Transverse colon (tissue), 4 donors: ENCODE results near the gene CAPRIN1. TPM values are rescaled to one million over a fixed set of nuclear protein-coding genes. Genes with fewer than 3 reads are reported as not detected.

Source experiments
- DNase-seq: peaks from one replicate; pipeline ENCODE4 v3.0.0-alpha.2; 2019
- H3K27ac ChIP-seq, 4 donors: fragments of 200-600 bp; sonication (generic); 2 replicates each; pipeline ENCODE4 v1.5.1; 2016 to 2018; ENCODE audit warnings: inconsistent platforms in 4 of 4
- H3K27me3 ChIP-seq: fragments of 200-600 bp; sonication (generic); 2 replicates; pipeline ENCODE4 v1.5.1; 2017; ENCODE audit warnings: inconsistent platforms
- H3K36me3 ChIP-seq, 4 donors: fragments of 200-600 bp; sonication (generic); 2 replicates each; pipeline ENCODE4 v1.5.1; 2017 to 2019; ENCODE audit warnings: inconsistent platforms in 4 of 4
- H3K4me1 ChIP-seq, 4 donors: fragments of 200-600 bp; sonication (generic); 2 replicates each; pipeline ENCODE4 v1.5.1; 2017 to 2020; ENCODE audit warnings: inconsistent platforms in 4 of 4
- H3K4me3 ChIP-seq, 4 donors: fragments of 200-600 bp; sonication (generic); 1 replicate in 1 of 4; 2 replicates in 3 of 4; pipeline versions ENCODE4 v1.5.1 to v1.6.1; 2017 to 2019; ENCODE audit warnings: inconsistent platforms in 4 of 4
- H3K9me3 ChIP-seq, 2 donors: fragments of 200-600 bp; sonication (generic); 2 replicates each; pipeline ENCODE4 v1.5.1; 2017 to 2019; ENCODE audit warnings: inconsistent platforms in 2 of 2
- EP300 ChIP-seq: sonication (generic); formaldehyde crosslinking; IDR thresholded peaks from one replicate; pipeline ENCODE4 v1.6.1; 2017; ENCODE audit warnings: antibody characterized with exemption, low read depth
- POLR2A ChIP-seq: fragments of 450-650 bp; IDR thresholded peaks from one replicate; pipeline ENCODE4 v1.6.1; 2016; ENCODE audit warnings: antibody characterized with exemption, mild to moderate bottlenecking, moderate library complexity
- POLR2AphosphoS5 ChIP-seq, 3 donors: sonication (generic); formaldehyde crosslinking; IDR thresholded peaks; one replicate each; pipeline ENCODE4 v1.6.1; 2016; ENCODE audit warnings: antibody characterized with exemption in 3 of 3
- WGBS, 2 donors: methylation state at CpG; one replicate each; pipeline ENCODE4 v1.1.5; 2018; ENCODE audit warnings: low coverage in 1 of 2; 5-methylcytosine and 5-hydroxymethylcytosine counted together
- in situ Hi-C, 4 donors: fragments of 200-750 bp; cut with MboI; loops; one replicate each; pipeline versions ENCODE4 v1.15.0 to v1.15.1; 2017; ENCODE audit warnings: low sequenced_read_pairs in 3 of 4, low pct_ligation_motif_present in 1 of 4, low pct_unique_long_range_greater_than_20kb in 1 of 4
- intact Hi-C: fragments of 100-400 bp; cut with DNase I; formaldehyde crosslinking; loops from one replicate; pipeline ENCODE4 v1.15.1; 2023; ENCODE audit warnings: low total_unique reads
- total RNA-seq, 4 donors: library from RNA; depleted of rRNA; stranded (reverse); fragments of >200 nt; gene quantifications; one replicate each; pipeline ENCODE4 v1.1.0, GENCODE V29; 2016
- TF ChIP-seq, protein P1 (sequence below), 5 experiments: fragments of 200-600 bp in 3 of 5; fragments of 450-650 bp in 2 of 5; sonication (generic) in 3 of 5; IDR thresholded peaks; 1 replicate in 2 of 5; 2 replicates in 3 of 5; pipeline ENCODE4 v1.5.1; 2016 to 2017; ENCODE audit warnings: antibody characterized with exemption in 5 of 5, inconsistent platforms in 3 of 5, mild to moderate bottlenecking in 2 of 5, moderate library complexity in 1 of 5

Gene CAPRIN1
- total RNA-seq, 4 donors from 2014 or later: 129 to 163 (median 152) TPM

GRCh38 chr11:34098813-34099212 is 47.3 kb downstream of the CAPRIN1 start:
- H3K4me3 ChIP-seq: no peak overlapping the region
- intact Hi-C loops (no loop called here), in situ Hi-C loops (no loop called here)
- TF ChIP-seq EP300 (no peak), POLR2AphosphoS5 (IDR thresholded peaks at IDR 0.05) (no peak), POLR2A (no peak)
- TF ChIP-seq, protein P1, sequence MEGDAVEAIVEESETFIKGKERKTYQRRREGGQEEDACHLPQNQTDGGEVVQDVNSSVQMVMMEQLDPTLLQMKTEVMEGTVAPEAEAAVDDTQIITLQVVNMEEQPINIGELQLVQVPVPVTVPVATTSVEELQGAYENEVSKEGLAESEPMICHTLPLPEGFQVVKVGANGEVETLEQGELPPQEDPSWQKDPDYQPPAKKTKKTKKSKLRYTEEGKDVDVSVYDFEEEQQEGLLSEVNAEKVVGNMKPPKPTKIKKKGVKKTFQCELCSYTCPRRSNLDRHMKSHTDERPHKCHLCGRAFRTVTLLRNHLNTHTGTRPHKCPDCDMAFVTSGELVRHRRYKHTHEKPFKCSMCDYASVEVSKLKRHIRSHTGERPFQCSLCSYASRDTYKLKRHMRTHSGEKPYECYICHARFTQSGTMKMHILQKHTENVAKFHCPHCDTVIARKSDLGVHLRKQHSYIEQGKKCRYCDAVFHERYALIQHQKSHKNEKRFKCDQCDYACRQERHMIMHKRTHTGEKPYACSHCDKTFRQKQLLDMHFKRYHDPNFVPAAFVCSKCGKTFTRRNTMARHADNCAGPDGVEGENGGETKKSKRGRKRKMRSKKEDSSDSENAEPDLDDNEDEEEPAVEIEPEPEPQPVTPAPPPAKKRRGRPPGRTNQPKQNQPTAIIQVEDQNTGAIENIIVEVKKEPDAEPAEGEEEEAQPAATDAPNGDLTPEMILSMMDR (IDR thresholded peaks at IDR 0.05): no peak
- H3K36me3 ChIP-seq: peaks cover 0 to 79% (median 33%) of the 10 kb centered on the region in 4 donors
- H3K27me3 ChIP-seq: no peaks in the 10 kb centered on the region
- H3K9me3 ChIP-seq: no peaks in the 10 kb centered on the region
- no peaks in the 10 kb centered on the region for H3K4me1 ChIP-seq
- no peak overlapping the region for H3K27ac ChIP-seq
- WGBS, 2 donors: 91 to 100% methylated on average over 2 of the region's 2 CpGs
- no peak for DNase-seq

GRCh38 chr11:34104680-34105078 is 53.1 kb downstream of the CAPRIN1 start:
- WGBS, 2 donors: 7 to 21% methylated on average over 6 of the region's 6 CpGs
- TF ChIP-seq, protein P1 (IDR thresholded peaks at IDR 0.05): no peak
- TF ChIP-seq POLR2AphosphoS5 (IDR thresholded peaks at IDR 0.05) (no peak), EP300 (no peak), POLR2A (no peak)
- H3K4me1 ChIP-seq: peaks cover 7 to 24% (median 18%) of the 10 kb centered on the region in 4 donors
- no peaks in the 10 kb centered on the region for H3K9me3 ChIP-seq
- in situ Hi-C loops: loop anchor here in 3 of 4 donors (5.0 to 10.0 kb wide), 2 partner anchors 50 to 107 kb away; partner anchors contain the start of gene CAPRIN1 (in 2 of the 3)
- H3K36me3 ChIP-seq: peaks cover 0 to 27% (median 11%) of the 10 kb centered on the region in 4 donors
- H3K27me3 ChIP-seq: no peaks in the 10 kb centered on the region
- no peak for DNase-seq
- peak overlapping the region; percentile 90 to 96 (median 92) for H3K27ac ChIP-seq
- H3K4me3 ChIP-seq: peak overlapping the region in 3 of 4 donors; percentile 72 to 93 (median 78)
- intact Hi-C loops: loop anchor here (5.0 kb wide), 1 partner anchor 52 kb away; the partner anchor contains the start of gene CAPRIN1

DNA sequence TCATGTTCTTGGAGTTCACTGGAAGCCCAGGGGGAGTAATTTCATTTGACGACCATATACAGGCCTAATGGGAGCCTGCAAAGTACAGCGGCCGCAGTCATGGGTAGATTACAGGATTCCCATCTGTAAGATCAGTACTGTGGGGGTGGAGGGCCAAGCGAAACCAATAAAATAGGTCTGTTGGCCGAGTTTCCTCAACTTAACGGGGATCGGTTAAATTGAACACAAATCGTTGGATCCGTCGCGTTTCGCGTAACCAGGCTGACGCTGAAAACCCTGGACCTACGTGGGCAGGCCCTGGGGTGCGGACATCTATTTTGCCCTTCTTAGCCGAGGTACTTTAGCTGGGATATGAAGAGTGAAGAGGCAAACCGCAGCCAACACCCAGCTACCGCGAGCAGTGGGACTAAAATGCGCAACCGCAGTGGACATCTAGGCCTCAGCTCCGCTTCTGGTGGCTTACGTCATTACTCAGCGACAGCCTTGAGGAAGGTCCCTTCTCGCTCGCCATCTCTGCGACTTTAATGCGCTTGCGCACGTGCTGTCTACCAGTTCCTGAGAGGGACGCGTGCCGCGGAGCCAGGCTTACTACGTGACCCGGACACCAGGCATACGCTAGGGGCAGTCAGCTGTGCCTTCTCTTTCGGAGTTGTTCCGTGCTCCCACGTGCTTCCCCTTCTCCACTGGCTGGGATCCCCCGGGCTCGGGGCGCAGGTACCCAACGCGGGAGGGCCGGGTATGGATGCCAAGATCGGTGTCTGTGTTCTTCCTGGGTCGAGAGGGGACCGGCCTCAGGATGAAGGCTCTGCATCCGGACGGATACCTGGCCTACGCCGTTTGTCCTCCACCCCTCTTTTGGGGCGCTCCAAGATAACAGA is 53.8 kb downstream of the CAPRIN1 start, which contains the start of gene NAT10:
NAT10 (plus strand) TSS at position 551 of the 878 bp plus-strand sequence. CDS start 2,597 bp downstream, outside the sequence.
- WGBS, 2 donors: 0 to 2% methylated on average over 11 to 55 of the region's 55 CpGs
- H3K4me3 ChIP-seq: peak within 1 kb of the TSS; percentile 41 to 93 (median 75)
- peak within 1 kb of the TSS; percentile 90 to 96 (median 92) for H3K27ac ChIP-seq
- intact Hi-C loops (loop anchor here (5.0 kb wide), 1 partner anchor 53 kb away; the partner anchor contains the start of gene CAPRIN1), in situ Hi-C loops (loop anchor here in 3 of 4 donors (5.0 to 10.0 kb wide), 2 partner anchors 51 to 108 kb away; partner anchors contain the start of gene CAPRIN1 (in 2 of the 3))
- H3K9me3 ChIP-seq: no peaks in the 10 kb centered on the region
- H3K4me1 ChIP-seq: peaks cover 7 to 24% (median 18%) of the 10 kb centered on the region in 4 donors
- no peaks in the 10 kb centered on the region for H3K27me3 ChIP-seq
- TF ChIP-seq POLR2AphosphoS5 (IDR thresholded peaks at IDR 0.05) (peak; percentile 95 to 98 (median 97)), POLR2A (peak; percentile 93), EP300 (no peak)
- TF ChIP-seq, protein P1 (IDR thresholded peaks at IDR 0.05): peak in 3 of 5 experiments; percentile 14 to 50 (median 31)
- peak; percentile 98 for DNase-seq
- H3K36me3 ChIP-seq: peaks cover 0 to 22% (median 10%) of the 10 kb centered on the region in 4 donors

- WGBS, 2 donors: 0 to 11% methylated on average over 3 to 17 of the region's 17 CpGs
- peaks cover 7 to 24% (median 18%) of the 10 kb centered on the region in 4 donors for H3K4me1 ChIP-seq
- no peaks in the 10 kb centered on the region for H3K9me3 ChIP-seq
- no peaks in the 10 kb centered on the region for H3K27me3 ChIP-seq
- intact Hi-C loops: loop anchor here (5.0 kb wide), 1 partner anchor 54 kb away; the partner anchor contains the start of gene CAPRIN1
- H3K4me3 ChIP-seq: peak overlapping the region; percentile 41 to 93 (median 75)
- TF ChIP-seq POLR2AphosphoS5 (IDR thresholded peaks at IDR 0.05) (no peak), EP300 (no peak), POLR2A (no peak)
- TF ChIP-seq, protein P1 (IDR thresholded peaks at IDR 0.05): no peak
- no peak for DNase-seq
- peak overlapping the region; percentile 90 to 96 (median 92) for H3K27ac ChIP-seq
- in situ Hi-C loops: loop anchor here in 3 of 4 donors (5.0 to 10.0 kb wide), 2 partner anchors 51 to 109 kb away; partner anchors contain the start of gene CAPRIN1 (in 2 of the 3)
- peaks cover 0 to 19% (median 8%) of the 10 kb centered on the region in 4 donors for H3K36me3 ChIP-seq
Measured at GRCh38 chr11:34105957-34106504, 54.5 kb downstream of the CAPRIN1 start.
